ENCODE measurements around the gene DNAAF3.
"Not testable (repeated sequence)": the region's sequence is repeated elsewhere in the genome, so short reads cannot be mapped to it uniquely, and the experiment has no call there.

The DNAAF3 gene

DNA sequence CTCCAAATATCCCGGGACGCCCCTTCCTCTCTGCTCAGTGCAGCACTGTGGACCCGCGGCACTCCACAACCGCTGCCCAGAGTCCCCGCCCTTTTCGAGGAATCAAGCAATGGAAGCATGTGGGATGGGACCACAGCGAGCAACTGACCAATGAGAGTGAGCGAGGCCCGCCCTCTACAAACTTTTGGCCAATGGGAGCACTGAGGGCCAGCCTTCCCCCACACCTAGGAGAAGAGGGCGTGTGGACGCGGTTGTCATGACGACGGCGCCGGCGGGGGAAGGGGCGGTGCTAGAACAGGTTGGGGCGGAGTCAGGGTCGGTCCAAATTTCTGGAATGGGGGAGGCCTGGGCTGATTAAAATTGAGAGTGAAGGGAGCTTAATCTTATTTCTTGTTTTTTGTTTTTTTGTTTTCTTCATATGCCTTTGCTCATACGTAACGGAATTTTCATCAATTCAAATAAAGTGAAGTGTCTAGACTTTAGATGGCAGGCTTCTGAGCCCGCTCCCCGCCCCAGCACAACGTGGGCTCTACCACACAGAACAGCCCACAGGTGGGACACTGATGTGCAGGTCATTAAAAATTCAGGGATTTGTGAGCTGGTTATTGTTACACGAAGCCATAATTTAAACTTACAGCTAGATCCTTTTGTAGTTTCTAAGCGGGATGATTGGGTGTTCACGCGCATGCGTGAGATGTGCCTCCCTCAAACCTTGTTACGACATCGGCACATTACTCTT, at the start of gene DNAAF3:
DNAAF3 (minus strand) TSS at position 84 of the 739 bp plus-strand sequence. CDS start 200 bp downstream, outside the sequence.
- DNase-seq (ENCODE audit: low read depth), result peak; percentile 88

DNA sequence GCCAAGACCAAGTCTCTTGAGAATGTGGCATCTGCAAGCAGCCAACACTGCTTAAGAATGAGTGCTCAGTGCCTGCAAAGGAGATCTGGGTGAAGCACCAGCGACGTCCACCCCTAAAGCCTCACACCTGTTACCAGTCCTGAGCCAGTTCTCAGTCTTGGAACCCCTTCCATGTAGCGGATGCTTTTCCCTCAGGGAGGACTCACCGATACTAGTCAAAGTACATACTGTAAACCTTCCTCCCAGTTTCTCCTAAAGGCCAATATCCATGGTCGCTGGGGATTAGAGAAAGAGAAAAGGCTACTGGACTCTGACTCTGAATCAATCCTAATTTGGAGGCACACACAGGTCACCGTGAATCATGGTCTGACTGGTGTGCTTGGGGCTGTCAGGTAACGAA, 47.1 kb upstream of the DNAAF3 start:
- DNase-seq (ENCODE audit: low read depth), result no peak

DNA sequence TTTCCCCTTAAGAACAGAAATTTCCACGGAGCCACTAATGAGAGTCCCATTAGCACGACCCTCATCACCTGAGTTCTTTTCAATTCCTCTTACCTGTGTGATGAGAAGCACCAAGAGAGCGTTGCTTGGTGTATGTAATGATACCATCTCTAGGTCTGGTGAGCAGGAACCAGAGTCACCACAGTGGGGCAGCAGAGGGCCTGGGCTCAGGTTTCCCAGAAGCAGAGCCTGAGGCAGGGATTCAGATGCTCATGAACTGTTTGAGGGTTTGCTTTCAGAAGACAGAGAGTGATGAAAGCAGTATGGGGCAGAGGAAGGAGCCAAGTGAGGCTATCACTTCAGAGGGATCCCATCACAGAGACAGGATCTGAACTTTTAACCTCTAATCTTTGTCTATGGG, 46.0 kb upstream of the DNAAF3 start:
- no peak for DNase-seq (ENCODE audit: low read depth)

DNA sequence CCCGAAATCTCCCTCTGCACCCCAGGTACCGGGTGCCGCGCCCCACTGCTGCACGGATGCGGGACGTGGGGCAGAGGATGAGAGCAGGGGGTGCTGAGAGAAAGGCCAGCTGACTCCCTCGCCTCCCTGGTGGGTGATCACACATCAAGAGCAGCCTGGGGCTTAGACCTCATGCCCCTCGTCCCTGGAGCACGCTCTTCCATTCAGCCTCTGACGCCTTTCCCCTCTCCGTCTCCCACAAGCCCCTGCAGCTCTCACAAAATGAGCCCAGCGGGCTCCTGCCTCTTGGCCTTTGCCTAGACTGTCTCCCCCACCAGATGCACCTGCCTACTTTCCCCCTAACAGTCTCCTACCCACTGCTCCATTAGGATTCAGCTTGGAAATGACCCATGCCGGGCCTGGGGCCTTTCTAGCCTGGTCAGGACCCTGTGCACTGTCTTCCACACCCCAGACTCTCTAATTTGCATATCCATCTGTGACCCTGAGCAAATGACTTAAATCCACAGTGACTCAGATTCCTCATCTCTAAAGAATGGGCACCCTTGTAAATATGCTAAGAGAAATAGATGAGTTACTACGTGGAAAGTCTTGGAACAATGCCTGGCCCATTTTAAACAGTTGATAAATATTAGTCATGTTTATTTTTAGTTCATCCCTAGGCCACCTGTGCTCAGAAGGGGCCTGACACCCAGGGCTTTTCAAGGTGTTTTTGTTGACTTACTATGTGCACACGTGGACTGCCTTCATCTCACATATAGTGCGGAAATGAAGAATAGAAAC, 43.5 kb upstream of the DNAAF3 start:
- DNase-seq (ENCODE audit: low read depth), result peak; percentile 96

DNA sequence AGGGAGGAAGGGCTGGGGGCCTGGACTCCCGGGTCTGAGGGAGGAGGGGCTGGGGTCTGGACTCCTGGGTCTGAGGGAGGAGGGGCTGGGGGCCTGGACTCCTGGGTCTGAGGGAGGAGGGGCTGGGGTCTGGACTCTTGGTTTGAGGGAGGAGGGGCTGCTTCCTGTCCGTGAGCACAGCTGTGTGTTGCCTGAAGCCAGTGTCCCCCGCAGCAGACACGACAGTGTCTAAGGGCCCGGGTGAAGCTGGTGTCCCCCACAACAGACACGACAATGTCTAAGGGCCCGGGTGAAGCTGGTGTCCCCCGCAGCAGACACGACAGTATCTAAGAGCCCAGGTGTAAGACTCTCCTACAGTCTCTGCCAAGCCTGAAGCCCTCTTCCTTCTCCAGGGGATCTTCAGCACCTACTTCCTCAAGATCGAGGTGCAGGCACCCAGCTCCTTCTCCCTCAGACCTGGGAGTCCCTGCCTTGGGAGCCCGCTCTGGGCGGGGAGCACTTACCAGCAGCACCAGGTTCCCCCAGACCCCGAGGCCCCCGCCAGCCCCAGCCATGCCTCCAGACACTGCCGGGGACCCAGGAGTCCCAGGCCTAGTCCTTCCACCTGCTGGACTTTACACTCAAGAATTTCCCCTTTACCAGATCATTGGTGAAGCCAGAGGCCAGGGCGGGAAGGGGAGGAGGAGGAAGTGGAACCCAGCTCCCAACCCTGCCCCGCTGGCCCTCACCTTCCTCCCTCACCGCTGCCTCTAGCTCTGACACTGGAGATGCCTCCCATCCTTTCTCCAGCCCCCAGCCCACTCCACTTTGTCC, 42.7 kb upstream of the DNAAF3 start, which contains the start of gene PTPRH:
PTPRH (minus strand) TSS at position 622 of the 813 bp plus-strand sequence; CDS start at position 554, 68 bp downstream.
- no peak for DNase-seq (ENCODE audit: low read depth)

DNA sequence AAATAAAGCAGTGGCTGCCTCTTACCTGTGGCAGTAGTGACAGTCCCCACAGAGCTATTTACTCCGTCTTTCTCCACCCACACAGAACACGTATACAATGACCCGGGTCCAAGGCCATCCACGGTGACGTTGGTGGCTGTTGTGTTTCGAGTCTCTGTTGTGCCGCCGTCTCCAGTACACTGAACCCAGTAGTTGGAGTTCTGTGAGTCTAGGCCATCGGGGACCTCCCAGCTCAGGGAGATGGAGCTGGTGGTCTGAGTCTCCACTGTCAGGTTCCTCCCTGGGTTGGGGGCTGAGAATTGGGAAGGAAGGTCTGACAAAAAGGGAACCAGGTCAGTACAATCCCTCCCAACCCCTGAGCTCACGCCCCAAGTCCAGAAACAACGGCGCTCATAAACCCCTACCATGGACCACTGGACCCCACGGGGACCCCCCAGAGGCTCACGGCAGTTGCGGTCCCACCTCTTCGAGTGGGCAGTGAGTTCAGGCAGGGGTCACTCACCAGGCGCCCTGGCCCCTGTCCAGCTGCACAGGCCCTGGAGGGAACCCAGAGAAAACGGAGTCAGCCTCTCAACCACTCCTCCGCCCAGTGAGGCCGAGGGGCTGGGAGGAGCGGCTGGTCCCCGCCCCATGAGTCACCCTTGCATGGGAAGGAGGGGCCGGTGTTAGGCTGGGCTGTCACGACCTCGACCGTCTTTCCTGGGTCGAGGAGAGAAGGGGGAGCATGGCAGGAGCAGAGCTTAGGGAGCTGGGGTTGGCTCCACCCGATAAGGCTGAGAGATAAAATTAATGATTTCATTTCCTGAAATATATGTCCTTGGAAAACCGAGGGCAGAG, 40.5 kb upstream of the DNAAF3 start:
- DNase-seq (ENCODE audit: low read depth), result peak; percentile 82

DNA sequence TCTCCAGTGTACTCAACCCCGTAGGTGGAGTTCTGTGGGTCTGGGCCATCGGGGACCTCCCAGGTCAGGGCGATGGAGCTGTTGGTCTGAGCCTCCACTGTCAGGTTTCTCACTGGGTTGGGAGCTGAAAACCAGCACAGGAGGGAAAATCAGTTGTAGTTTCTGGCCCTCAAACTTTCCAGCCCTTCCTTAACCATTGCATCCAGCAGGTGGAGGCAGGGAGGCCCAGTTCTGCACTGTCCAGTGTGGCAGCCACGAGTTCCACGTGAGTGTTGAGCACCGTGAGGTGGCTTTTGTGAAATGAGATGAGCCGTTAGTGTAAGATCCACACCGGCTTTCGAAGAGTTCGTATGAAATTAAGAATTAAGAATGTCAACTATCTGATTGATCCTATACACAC, 35.8 kb upstream of the DNAAF3 start:
- not testable (repeated sequence) for DNase-seq (ENCODE audit: low read depth)

DNA sequence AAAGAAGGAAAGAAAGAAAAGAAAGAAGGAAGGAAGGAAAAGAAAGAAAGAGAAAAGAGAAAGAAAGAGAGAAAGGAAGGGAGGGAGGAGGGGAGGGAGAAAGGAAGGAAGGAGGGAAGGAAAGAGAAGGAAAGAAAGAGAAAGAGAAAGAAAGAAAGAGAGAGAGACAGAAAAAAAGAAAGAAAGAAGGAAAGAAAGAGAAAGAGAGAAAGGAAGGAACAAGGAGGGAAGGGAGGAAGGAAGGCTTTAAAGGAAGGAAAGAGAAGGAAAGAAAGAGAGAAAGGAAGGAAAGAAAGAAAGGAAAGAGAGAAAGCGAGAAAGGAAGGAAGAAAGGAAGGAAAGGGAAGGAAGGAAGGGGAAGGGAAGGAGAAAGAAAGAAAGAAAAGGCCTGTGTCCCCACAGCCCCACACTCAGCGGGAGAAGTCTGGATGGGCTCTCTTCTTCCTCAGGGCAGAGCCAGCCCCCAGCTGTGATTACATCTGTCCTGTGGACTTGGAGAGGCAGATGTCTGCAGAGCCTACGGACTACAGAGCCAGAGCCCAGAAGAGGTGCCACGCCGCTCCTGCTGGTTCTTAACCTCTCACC, 33.3 kb upstream of the DNAAF3 start:
- no peak for DNase-seq (ENCODE audit: low read depth)

DNA sequence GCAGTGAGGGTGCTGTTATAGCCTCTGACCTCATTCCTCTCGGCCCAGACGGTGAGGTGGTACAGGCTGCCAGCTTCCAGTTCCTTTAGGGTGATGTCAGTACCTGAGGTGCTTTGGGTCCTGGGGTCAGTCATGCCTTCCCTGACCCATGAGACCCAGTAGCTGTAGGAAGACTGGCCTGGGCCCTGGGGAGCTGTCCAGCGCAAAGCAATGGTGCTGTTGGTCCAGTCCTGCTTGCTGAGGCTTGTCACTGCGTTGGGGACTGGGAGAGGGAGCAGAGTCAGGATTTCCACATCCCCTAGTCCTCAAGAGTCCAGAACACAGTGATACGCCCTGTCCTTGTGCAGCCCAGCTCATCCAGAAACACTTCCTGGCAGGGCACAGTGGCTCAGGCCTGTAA, 32.2 kb upstream of the DNAAF3 start:
- no peak for DNase-seq (ENCODE audit: low read depth)

DNA sequence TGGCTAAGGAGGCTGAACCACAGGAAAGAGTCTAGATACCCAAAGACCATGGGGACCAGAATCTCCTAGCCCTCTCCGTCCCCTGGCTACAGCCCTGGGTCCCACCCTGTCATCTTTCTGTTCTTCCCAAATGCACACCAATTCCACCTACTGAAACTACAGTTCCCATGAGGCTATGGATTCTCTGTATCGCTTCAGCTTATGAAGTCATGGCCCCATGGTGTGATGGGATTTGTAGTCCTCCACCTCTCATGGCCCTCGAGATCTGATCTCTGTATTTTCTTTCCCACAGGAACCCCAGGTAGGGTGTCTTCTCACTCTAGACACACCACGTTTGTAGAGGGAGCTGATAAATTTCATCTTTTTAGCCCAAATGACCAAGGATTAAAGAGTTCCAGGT, 31.1 kb upstream of the DNAAF3 start:
- DNase-seq (ENCODE audit: low read depth), result no peak

DNA sequence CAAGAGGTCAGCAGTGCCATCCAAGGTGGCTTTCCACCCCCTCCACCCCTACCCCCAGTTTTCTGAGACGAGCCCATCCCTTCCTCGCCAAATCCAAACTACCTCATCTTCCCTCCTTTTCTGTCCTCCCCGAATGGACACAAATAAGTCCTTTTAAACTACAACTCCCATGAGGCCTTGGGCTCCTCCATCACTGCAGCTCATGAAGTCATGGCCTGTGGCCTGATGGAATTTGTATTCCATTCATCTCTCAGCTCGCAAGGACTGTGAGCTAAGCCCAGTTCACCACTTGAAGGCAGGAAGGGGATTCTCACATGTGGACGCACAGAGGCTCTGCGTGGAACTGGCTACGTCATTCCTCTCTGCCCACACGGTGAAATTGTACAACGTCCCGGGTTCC, 30.4 kb upstream of the DNAAF3 start:
- DNase-seq (ENCODE audit: low read depth), result no peak

DNA sequence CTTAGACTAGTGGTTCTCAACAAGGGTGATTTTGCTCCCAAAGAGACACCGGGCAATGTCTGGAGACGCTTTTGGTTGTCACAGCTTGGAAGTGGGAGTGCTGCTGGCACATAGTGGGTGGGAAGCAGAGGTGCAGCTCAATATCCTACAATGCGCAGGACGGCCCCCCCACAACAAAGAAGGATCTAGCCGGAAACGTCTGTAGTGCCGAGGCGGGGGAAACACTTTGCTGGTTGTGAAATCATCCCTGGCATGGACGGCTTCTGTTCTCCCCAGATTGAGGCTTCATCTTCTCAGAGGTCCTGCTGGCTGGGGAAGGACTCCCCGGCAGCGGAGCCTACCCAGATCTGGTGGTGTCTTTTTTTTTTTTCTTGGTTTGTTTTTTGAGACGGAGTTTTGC, 27.1 kb upstream of the DNAAF3 start:
- DNase-seq (ENCODE audit: low read depth), result no peak

DNA sequence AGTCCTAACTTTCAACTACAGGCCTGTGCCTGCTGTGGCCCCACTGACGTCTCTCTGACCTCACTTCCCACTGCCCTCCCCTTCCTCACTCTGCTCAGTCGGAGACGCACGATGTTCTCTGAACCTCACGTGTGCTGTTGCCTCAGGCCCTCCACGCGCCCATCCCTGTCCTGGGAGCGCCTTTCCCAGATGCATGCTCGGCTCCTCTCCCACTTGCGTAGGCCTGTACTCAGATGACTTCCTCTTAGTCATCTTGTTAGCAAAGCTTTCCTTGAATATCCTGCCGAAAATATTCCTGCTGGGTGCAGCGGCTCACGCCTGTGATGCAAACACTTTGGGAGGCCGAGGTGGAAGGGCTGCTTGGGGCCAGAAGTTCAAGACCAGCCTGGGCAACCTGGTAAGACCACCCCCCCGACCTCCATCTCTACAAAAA, 23.0 kb upstream of the DNAAF3 start:
- peak; percentile 89 for DNase-seq (ENCODE audit: low read depth)

DNA sequence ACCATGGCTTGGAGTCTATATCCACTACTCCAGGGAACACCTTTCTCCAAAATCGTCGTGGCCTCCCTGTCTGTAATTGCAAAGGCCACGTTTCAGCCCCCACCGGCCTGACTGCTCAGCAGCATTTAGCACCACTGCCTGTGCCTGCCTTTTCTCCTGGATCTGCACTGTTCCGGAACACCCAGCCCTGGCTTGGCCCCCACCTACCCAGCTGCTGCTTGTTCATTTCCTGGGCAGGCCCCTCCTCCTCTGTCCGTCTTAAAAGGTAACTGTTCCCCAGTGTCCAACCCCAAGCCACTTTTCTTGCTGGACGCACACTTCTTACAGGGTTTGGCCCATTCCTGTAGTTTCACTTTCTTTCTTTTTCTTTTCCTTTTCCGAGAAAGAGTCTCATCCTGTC, 22.2 kb upstream of the DNAAF3 start:
- DNase-seq (ENCODE audit: low read depth), result no peak

DNA sequence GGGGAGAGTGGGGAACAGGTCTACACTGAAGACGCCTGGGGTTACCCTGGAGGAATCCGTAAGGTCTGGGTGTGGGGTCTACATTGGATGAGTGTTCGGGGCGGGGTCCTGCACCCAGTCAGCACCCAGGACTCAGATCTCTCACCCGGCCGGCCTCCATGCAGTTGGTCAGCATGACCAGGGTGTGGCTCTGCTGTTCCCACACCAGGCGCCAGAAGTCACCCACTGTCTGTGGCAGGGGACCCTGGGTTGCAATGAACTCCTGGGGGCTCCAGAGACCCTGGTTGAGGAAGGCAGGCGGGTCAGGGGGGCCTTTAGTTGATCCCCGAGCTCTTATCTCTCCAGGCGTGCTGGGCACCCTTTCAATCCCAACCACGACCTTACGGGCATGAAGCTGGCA, 19.7 kb upstream of the DNAAF3 start:
- no peak for DNase-seq (ENCODE audit: low read depth)

DNA sequence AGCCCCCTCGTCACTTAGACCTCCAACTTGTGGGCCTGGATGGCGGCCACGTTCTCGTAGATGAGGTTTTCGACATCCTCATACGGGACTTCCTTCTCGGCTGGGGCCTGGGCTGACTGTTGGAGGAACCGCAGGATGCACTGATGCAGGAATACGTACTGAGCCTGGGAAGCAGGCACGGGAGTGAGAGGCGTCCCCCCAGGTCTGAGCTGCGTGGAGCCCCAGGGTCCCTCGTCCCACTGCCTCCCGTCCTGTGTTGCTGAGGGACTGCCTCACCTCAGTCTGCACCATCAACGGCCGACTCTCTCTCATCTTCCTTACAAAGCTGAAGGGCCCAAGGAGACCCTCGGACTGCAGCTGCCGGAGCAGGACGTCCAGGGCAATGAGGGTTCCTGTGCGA, 15.3 kb upstream of the DNAAF3 start:
- DNase-seq (ENCODE audit: low read depth), result no peak

DNA sequence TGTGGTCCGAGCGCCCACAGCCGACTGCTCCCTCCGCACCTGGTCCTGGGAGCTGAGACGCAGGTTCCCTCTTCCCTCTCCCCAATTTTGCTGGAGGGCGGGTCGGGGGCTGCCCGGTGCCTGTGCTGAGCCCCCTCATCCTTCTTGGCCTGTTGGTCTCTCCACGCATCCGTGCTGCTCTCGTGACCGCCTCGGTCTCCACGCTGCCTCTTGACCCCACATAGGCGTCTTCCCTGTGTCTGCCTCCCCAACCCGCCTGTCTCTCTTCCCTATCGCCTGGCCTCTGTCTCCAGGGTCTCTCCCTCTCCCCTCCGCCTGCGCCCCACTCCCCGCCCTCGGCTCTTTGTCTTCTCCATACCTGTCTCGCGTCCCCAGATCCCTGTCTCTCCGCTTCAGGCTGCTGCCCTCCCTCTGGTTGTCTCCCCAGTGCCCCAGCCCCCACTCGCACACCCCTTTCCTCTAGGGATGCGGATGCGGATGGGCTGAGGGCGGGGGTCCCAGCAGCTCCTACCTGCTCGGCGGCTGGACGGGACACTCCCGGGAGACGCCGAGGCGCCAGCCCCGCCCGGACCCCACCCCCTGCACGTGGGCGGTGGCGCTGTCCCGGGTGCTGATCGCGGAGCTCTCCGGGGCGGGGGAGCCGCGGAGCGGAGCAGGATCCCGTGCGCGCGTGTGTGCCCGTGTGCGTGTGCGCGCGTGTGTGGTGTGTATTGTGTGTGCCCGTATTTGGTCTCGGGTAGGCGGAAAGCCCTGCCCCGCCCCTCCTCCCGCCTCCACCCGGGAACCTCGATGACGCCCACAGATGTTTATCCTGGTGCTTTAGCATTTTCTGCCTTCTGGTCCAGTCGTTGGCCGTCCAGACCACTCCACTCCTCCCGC, 13.4 kb upstream of the DNAAF3 start, which contains the start of gene SYT5:
SYT5 (minus strand) TSS at position 684 of the 879 bp plus-strand sequence. CDS start 1,248 bp downstream, outside the sequence.
- DNase-seq (ENCODE audit: low read depth), result no peak

DNA sequence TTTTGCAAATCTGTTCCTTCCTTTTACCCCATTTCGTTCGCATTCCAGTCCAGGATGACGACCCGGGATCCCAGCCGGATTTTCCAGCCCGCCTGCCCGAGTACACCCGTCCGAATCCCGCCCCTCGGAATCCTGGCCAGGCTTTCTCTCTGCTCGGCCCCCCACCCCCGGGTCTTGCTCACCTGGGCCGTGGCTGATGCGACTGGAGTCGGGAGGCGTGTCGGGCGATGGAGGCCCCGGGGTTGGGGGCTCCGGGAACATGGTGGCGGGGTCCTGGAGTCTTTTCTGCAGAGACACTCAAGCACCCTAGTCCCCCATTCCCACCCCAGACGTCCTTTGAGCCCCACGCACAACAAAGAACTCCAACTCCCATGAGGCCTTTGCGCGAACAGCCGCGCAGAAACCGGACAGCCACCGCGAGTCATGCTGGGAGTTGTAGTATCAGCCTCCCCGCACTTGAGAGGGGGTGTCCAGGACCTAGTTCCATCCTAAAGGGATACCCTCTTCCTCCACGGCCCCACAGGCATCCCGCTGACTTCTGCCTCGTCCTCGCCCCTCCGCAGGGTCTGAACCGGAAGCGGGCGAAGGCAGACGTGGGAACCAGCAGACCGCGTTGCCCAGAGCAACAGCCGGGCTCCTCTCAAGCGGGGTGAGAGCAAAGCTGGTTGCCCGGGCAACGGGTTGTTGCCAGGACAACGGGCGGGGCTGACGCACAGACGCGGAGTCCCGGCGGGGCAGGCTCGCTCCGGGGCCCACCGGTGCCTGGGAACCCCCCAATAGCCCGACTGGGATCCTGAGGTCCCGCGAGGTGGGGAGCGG, 12.6 kb upstream of the DNAAF3 start:
- peak; percentile 53 for DNase-seq (ENCODE audit: low read depth)

DNA sequence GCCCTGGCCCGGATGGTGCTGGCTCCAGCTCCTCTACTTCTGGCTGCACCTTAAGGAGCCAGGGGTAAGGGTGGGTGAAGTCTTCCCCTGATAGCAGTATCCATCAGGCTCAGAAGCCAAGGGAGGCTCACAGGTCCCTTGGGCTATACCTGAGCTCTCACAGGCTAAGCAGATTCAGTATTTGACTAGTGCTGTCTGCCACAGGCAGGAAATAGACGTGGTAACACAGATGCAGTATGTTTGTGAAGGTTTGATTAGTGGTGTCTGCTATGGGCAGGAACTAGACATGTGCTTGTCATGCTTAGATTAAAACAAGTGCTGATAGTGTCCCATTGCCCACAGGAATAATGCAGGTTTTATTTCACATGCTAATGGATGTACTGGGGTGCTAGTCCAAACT, 9.7 kb upstream of the DNAAF3 start:
- DNase-seq (ENCODE audit: low read depth), result no peak
